Kidney tubule cell (primary cell): ENCODE data around the gene CNOT4.
"Not testable (repeated sequence)": the region's sequence is repeated elsewhere in the genome, so short reads cannot be mapped to it uniquely, and the experiment has no call there.

ENCODE experiments used
- DNase-seq: peaks from one replicate; pipeline ENCODE4 v3.0.0-alpha.2; 2018; ENCODE audit warnings: low spot score

The CNOT4 gene

DNA sequence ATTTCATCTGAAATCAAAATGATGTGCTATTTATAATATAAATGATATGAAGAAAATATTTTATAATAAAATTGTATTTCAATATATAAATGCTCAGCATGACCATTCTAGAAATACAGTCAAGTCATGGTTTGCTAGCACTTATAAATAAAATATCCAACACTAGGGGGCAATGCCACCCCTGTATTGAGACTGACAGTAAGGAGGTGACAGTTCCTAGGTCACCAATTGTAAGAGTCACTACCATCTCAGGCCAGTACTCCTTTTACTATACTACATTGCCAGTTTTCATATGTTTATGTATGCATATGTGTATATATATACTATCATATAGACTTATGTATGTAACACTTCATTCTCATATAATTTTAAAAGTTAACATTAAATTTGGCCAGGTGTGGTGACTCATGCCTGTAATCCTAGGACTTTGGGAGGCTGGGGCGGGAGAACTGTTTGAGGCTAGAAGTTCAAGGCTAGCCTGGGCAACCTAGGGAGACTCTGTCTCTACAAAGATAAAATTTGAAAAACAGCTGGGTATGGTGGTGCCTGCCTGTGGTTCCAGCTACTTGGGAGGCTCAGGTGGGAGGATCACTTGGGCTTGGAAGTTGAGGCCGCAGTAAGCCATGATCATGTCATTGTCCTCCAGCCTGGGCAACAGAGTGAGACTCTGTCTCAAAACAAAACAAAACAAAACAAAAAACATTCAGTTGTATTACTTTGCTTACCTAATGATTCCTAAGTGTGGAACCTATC is 2.4 kb upstream of the CNOT4 start:
- DNase-seq: peak; percentile 78

DNA sequence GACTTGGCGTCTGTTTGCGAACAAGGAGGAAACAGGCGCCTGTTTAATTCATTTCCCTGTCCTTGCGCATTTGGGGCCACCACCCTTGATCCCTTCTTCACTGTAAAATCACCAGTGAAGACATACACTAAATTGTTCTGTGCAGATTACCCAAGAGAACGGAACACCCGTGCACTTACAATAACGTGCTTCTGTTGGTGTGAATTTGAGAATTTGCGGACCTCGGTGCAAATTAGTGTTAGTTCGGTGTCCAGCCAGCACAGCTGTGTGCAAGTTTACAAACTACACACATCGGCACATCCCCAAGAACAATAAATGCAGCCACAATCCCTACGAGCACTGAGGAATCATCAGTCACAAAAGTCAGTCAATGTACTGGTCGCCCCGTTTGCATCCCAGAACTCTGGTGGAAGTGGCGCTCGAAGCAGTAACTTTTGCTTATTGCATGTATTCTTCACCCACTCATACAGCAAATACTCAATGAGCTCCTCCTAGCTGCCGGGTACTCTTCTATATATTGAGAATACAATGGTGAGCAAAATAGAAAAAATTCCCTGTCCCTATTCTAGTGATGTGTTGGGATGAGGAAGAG is 786 bp upstream of the CNOT4 start:
- no peak for DNase-seq

GRCh38 chr7:135509589-135509838 is 388 bp downstream of the CNOT4 start:
- DNase-seq: no peak

GRCh38 chr7:135508883-135509588 is 866 bp downstream of the CNOT4 start:
- DNase-seq: peak; percentile 43

DNA sequence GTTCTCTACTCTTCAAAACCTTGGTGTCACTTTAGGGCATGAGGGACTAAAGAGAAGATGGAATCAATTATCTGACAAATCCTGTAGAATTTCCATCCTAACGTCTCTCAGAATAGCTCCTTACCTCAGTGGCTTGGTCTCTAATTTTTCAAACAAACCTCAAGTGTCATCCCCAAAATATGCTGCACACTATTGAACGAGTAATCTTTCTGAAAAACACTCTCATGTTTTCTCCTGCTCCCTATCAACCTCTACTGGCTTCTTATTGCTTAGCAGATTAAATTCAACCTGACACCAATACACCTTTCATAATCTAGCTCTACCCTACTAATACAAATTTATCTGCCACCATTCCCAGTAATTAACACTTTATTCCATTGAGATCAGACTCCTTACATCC is 8.5 kb downstream of the CNOT4 start:
- DNase-seq: no peak

DNA sequence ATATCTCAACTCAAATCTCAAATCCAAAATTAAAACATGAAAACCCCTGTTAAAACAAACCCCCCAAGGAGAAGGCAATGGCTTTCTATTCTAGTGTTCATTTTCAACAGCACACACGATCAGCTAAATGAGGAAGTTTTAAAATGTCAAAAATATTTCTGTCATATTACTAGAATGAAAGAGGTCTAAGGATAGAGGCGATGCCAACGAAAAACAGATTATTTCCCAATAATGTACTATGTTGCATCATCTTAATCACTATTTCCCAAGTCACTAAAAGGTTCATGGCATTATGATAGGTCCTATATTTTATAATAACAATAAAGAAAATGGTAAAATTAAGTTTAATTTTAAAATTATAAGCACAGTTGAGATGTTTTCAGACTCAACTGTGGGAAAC is 10.1 kb downstream of the CNOT4 start:
- no peak for DNase-seq

- not testable (repeated sequence) for DNase-seq
These were observed 12.7 kb downstream of the CNOT4 start for GRCh38 chr7:135497161-135497560.

GRCh38 chr7:135493362-135493761 is 16.5 kb downstream of the CNOT4 start:
- DNase-seq: no peak

- DNase-seq: no peak
These were observed 17.8 kb downstream of the CNOT4 start for GRCh38 chr7:135492151-135492550.

GRCh38 chr7:135490783-135491182 is 19.1 kb downstream of the CNOT4 start:
- DNase-seq: peak; percentile 63

- DNase-seq: no peak
These were observed 20.1 kb downstream of the CNOT4 start for GRCh38 chr7:135489791-135490190.

GRCh38 chr7:135486261-135486920 is 23.5 kb downstream of the CNOT4 start:
- no peak for DNase-seq

DNA sequence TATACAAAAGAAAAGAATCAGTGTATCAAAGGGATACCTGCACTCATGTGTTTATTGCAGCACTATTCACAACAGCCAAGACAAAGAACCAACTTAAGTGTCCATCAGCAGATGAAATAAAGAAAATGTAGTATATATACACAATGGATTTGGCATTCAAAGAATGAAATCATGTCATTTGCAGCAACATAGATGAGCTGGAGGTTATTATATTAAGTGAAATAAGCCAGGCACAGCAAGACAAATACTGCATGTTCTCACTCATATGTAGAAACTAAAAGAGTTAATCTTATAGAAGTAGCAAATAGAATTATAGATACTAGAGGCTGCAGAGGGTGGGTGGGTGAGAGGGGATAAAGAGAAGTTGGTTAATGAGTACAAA is 28.3 kb downstream of the CNOT4 start:
- no peak for DNase-seq

DNA sequence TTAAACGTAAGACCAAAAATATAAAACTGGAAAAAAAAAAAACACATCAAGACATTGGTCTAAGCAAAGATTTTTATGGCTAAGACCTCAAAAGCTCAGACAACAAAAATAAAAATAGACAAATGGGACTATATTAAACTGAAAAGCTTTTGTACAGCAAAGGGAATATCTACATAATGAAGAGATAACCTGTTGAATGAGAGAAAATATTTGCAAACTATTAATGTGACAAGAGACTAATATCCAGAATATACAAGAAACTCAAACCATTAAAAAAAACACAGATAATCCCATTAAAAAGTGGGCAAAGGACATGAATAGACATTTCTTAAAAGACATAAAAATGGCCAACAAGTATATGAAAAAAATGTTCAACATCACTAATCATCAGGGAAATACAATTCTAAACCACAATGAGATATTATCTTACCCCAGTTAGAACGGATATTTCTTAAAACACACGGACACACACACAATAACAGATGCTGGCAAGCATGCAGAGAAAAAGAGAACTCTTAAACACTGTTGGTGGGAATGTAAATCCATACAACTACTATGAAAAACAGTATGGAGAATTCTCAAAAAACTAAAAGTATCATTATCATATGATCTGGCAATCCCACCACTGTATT is 28.8 kb downstream of the CNOT4 start:
- no peak for DNase-seq

GRCh38 chr7:135475521-135475920 is 34.4 kb downstream of the CNOT4 start:
- DNase-seq: no peak

- not testable (repeated sequence) for DNase-seq
These were observed 40.2 kb downstream of the CNOT4 start for GRCh38 chr7:135469705-135470104.

DNA sequence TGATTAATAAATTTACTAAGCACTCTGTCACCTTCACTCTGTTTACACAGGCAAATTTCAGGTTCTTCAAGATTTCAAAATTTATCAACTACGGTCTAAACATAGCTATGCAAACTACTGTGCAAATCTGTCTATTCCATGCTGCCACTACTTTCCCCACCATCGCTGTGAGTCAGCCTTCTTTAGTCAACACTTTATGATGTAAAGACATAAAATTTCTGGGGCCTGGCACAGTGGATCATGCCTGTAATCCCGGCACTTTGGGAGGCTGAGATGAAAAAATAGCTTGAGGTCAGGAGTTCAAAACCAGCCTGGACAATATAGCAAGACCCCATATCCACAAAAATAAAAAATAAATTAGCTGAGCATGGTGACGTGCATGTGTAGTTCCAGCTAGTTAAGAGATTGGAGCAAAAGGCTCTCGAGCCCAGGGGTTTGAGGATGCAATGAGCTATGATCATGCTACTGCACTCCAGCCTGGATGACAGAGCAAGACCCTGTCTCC is 42.6 kb downstream of the CNOT4 start:
- DNase-seq: peak; percentile 56

GRCh38 chr7:135466442-135467206 is 43.3 kb downstream of the CNOT4 start:
- no peak for DNase-seq

DNA sequence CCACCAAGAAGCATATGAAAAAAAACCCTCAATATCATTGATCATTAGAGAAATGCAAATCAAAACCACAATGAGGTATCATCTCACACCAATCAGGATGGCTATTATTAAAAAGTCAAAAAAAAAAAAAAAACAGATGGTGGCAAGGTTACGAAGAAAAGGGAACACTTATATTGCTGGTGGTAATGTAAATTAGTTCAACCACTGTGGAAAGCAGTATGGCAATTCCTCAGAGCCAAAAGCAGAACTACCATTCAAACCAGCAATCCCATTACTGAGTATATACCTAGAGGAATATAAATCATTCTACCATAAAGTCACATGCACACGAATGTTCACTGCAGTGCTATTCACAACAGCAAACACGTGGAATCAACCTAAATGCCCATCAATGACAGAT is 46.0 kb downstream of the CNOT4 start:
- no peak for DNase-seq

GRCh38 chr7:135459951-135460567 is 49.8 kb downstream of the CNOT4 start:
- DNase-seq: no peak

- DNase-seq: no peak
These were observed 50.8 kb downstream of the CNOT4 start for GRCh38 chr7:135459076-135459475.
